Measurements from ENCODE around the gene TRIM39. TPM values are rescaled to one million over a fixed set of nuclear protein-coding genes. Genes with fewer than 3 reads are reported as not detected.

Gene TRIM39
- 6.7 and 7.6 TPM in 2 replicates for total RNA-seq (ENCODE audit: low replicate concordance)

GRCh38 chr6:30326526-30327231 is at the start of gene TRIM39:
TRIM39 (plus strand) TSS chr6:30326927; CDS start chr6:30329318, 2,391 bp downstream.

GRCh38 chr6:30344868-30345671 is 18.3 kb downstream of the TRIM39 start, which contains the start of gene RPP21:
RPP21 (plus strand) TSS chr6:30345156; CDS start chr6:30345172, 16 bp downstream.

Other genes starting within 250 kb of the TRIM39 start
- gene TRIM31, start 213.8 kb upstream of the TRIM39 start, total RNA-seq (ENCODE audit: low replicate concordance), result 0.12 TPM in 1 of 2 replicates, not detected in the other
- under 0.01 TPM in 1 of 2 replicates, not detected in the other for gene TRIM40, start 190.8 kb upstream of the TRIM39 start, total RNA-seq (ENCODE audit: low replicate concordance)
- not detected in 2 replicates for gene TRIM10, start 165.7 kb upstream of the TRIM39 start, total RNA-seq (ENCODE audit: low replicate concordance)
- gene TRIM15, start 163.4 kb upstream of the TRIM39 start, total RNA-seq (ENCODE audit: low replicate concordance), result not detected in 2 replicates
- 18.6 and 21.9 TPM in 2 replicates for gene TRIM26, start 113.5 kb upstream of the TRIM39 start, total RNA-seq (ENCODE audit: low replicate concordance)
- gene RPP21, start 18.2 kb downstream of the TRIM39 start, total RNA-seq (ENCODE audit: low replicate concordance), result 11.7 and 24.4 TPM in 2 replicates
- 159 and 210 TPM in 2 replicates for gene HLA-E, start 162.6 kb downstream of the TRIM39 start, total RNA-seq (ENCODE audit: low replicate concordance)
- gene GNL1, start 229.6 kb downstream of the TRIM39 start, total RNA-seq (ENCODE audit: low replicate concordance), result 48.1 and 59.3 TPM in 2 replicates
- gene PRR3, start 230.4 kb downstream of the TRIM39 start, total RNA-seq (ENCODE audit: low replicate concordance), result 3.9 and 6.0 TPM in 2 replicates
- 36.5 and 46.5 TPM in 2 replicates for gene ABCF1, start 244.5 kb downstream of the TRIM39 start, total RNA-seq (ENCODE audit: low replicate concordance)

All from smooth muscle cell of the coronary artery (primary cell).